ENCODE results near the gene LRCOL1. TPM values are rescaled to one million over a fixed set of nuclear protein-coding genes. Genes with fewer than 3 reads are reported as not detected.

Gene LRCOL1
- total and polyA plus RNA-seq, 2 of the 8 experiments (the other 6 are each of a cell fraction or from before 2014, with no cell fraction given) = not detected

- no peak for DNase-seq (ENCODE audit: low read depth in 1 of 2, low spot score in 2 of 2)
- no peak overlapping the region for H2BK15ac ChIP-seq (ENCODE audit: low read length)
- H4K91ac ChIP-seq (replicated peaks; ENCODE audit: insufficient read length, low read length) = no peak overlapping the region
- no peak overlapping the region for H2BK120ac ChIP-seq (replicated peaks; ENCODE audit: low read depth, low read length)
- ChIA-PET CTCF (ENCODE audit: partially characterized antibody) (no interaction called here), POLR2A (ENCODE audit: partially characterized antibody) (interaction anchor here (8.7 kb wide), 1 partner anchor 10 kb away, joined by 60 read pairs; no protein-coding TSS in a partner anchor)
- 96% methylated on average over 15 of the region's 26 CpGs; no CpG with 5 or more reads in 1 of the 2 experiments for WGBS, 2 experiments (ENCODE audit: extremely low coverage in 1 of 2, insufficient coverage in 1 of 2, insufficient read length in 1 of 2, insufficient replicate concordance in 2 of 2, low coverage in 1 of 2, low lambda C conversion rate in 2 of 2, missing lambda C conversion rate in 1 of 2)
- H2AK5ac ChIP-seq (ENCODE audit: low read depth, low read length) = no peak overlapping the region
- no peak for FAIRE-seq
- no peak overlapping the region for H3K56ac ChIP-seq (replicated peaks; ENCODE audit: insufficient read length, low read depth, low read length)
- no peak overlapping the region for H3K14ac ChIP-seq (ENCODE audit: insufficient read length)
- H2AFZ ChIP-seq (ENCODE audit: low read length) = no peak overlapping the region
- no peak overlapping the region for H3K18ac ChIP-seq (ENCODE audit: extremely low read depth, low read length)
- H4K5ac ChIP-seq (ENCODE audit: insufficient read length, low read depth, low read length) = no peak overlapping the region
- TF ChIP-seq CREB1 (IDR thresholded peaks at IDR 0.05) (no peak), MAFK (IDR thresholded peaks at IDR 0.05; ENCODE audit: low read depth, low read length) (no peak)
- no peak overlapping the region; the same call in 1 of the 2 replicates for H2BK5ac ChIP-seq (ENCODE audit: low read depth, low read length)
- H3K27ac ChIP-seq (ENCODE audit: low read depth, low read length) = no peak overlapping the region
- H3K79me2 ChIP-seq (ENCODE audit: control insufficient read depth in 1 of 2, insufficient read depth in 2 of 2, low read length in 2 of 2) = peaks cover 0 to 9% of the 10 kb centered on the region in 2 experiments; a peak in 2 of 4 replicates
- no peak overlapping the region for H3K4ac ChIP-seq (replicated peaks; ENCODE audit: insufficient read length, low read depth, low read length)
- H3K23me2 ChIP-seq (ENCODE audit: low read depth, low read length) = no peaks in the 10 kb centered on the region
- no peak overlapping the region for H3K4me3 ChIP-seq (ENCODE audit: extremely low read depth in 1 of 4, insufficient read depth in 2 of 4, low read depth in 3 of 4, low read length in 4 of 4)
- no peak overlapping the region for H2BK20ac ChIP-seq (ENCODE audit: low read length)
- no peak overlapping the region for H2BK12ac ChIP-seq (ENCODE audit: low read depth, low read length)
- H4K8ac ChIP-seq (ENCODE audit: extremely low read depth, insufficient read depth, low read length) = no peak overlapping the region
- peaks cover 2 to 54% (median 14%) of the 10 kb centered on the region in 4 experiments; a peak in 5 of 8 replicates for H3K36me3 ChIP-seq (ENCODE audit: control insufficient read depth in 2 of 4, insufficient read depth in 4 of 4, low read length in 3 of 4)
- H3K9me3 ChIP-seq (ENCODE audit: insufficient read depth in 2 of 2, low read depth in 1 of 2, low read length in 1 of 2) = no peaks in the 10 kb centered on the region
- H3K4me1 ChIP-seq (replicated peaks in 1 of 4; ENCODE audit: control insufficient read depth in 3 of 4, insufficient read depth in 4 of 4, low read length in 3 of 4) = no peaks in the 10 kb centered on the region
- H3K27me3 ChIP-seq (replicated peaks in 1 of 4; ENCODE audit: control insufficient read depth in 3 of 4, extremely low read depth in 1 of 4, insufficient read depth in 3 of 4, low read length in 3 of 4) = peaks cover 0 to 2% (median under 1%) of the 10 kb centered on the region in 4 experiments; a peak in 3 of 7 replicates
- H3K9ac ChIP-seq (replicated peaks in 1 of 4; ENCODE audit: extremely low read depth in 1 of 4, low read depth in 3 of 4, low read length in 3 of 4) = no peak overlapping the region
- H3K79me1 ChIP-seq (ENCODE audit: low read depth, low read length) = peaks cover 15% of the 10 kb centered on the region
- no peak overlapping the region for H3K4me2 ChIP-seq (ENCODE audit: insufficient read depth in 1 of 2, low read depth in 2 of 2, low read length in 2 of 2)
- H3K23ac ChIP-seq (ENCODE audit: insufficient read length) = no peak overlapping the region
- peaks cover 25 to 47% of the 10 kb centered on the region in 2 experiments for H4K20me1 ChIP-seq (replicated peaks in 1 of 2; ENCODE audit: control insufficient read depth in 1 of 2, insufficient read depth in 2 of 2, low read length in 2 of 2)
Measured at GRCh38 chr12:132570635-132571034, 39.7 kb downstream of the LRCOL1 start.

Data from H1 (cell line).